GM21528 (cell line): Measurements from ENCODE around the gene PIK3C3.
"Not testable (repeated sequence)": the region's sequence is repeated elsewhere in the genome, so short reads cannot be mapped to it uniquely, and the experiment has no call there.

Experiments
- ATAC-seq: cut with Tn5 transposase; IDR thresholded peaks from one replicate; pipeline ENCODE4 v1.9.1; 2021; ENCODE audit warnings: mild to moderate bottlenecking, moderate library complexity; ENCODE audit not compliant: unreplicated experiment, low FRiP score

PIK3C3 gene

DNA sequence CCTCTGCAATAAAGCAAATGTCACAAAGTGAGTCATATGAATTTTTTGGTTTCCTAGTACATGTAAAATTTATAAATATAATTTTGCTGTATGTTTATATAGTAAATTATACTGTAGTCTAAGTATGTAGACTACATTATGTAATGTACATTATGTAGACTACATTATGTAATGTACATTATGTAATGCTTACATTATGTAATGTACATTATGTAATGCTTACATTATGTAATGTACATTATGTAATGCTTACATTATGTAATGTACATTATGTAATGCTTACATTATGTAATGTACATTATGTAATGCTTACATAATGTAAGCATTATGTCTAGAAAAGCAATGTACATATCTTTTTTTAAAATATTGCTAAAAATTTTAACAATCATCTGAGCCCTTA, 54.4 kb downstream of the PIK3C3 start:
- not testable (repeated sequence) for ATAC-seq

DNA sequence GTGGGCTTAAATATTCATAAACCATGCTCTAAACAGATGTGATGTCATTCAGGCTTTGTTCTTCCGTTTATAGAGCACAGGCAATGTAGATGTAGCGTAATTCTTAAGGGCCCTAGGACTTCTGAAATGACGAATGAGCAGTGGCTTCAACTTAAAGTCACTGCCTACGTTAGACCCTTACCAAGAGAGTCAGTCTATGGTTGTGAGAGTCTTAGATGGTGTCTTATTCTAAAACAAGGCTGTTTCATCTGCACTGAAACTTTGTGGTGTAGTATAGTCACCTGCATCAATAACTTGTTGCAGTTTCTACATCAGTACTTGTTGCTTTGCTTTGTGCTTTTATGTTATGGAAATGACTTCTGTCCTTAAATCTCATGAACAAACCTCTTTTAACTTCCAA, 56.0 kb downstream of the PIK3C3 start:
- peak; percentile 100 for ATAC-seq

DNA sequence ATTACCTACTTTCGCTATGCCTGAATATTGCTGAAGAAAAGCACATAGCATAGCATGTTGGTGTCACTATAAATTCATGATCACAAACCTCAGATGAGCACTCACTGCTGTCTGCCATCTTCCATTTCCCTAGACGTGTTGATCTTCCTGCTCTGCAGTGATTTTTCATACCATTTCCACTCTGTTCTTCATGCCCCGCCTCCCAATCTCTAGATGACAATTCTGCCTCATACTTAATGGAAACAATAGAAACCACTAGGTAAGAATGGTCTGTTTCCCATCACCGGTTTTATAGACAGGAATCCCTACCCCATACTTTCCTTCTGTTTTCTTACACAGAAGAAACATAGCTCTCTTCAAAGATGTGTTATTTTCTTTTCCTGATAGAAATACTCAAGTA, 63.8 kb downstream of the PIK3C3 start:
- ATAC-seq = no peak

DNA sequence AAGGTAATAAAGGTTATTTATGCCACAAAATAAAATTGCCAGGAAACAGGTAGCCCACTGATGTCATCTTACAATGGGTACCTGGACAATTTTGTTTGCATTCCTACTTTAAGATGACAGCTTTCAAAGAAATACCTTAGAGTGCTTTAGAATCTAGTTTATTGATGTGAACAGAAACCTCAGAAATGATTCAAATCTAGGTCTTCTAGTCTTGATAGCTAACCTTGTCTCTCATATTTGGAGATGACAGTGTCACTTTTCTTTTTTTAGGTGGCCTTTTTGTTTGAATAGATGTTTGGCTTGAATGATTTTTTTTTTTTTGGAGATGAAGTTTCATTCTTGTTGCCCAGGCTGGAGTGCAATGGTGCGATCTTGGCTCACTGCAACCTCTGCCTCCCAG, 69.1 kb downstream of the PIK3C3 start:
- no peak for ATAC-seq

DNA sequence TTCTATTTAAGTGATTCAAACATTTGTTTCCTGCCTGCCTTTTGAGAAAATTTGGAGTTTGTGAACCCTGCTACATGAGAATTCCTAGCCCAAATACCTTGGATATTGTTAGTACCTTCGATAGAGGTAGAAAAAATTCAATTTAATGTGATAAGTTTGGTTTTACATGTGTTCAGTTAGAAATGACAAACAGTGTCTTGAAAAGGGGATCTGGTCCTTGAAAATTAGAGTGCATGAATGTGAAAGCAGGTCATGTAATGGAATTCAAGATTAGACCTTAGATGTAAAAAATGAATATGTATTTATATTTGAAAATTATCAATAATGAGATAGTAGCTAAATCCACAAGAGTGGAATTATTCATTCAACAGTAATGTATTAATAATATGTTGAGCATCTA, 70.5 kb downstream of the PIK3C3 start:
- peak; percentile 28 for ATAC-seq

DNA sequence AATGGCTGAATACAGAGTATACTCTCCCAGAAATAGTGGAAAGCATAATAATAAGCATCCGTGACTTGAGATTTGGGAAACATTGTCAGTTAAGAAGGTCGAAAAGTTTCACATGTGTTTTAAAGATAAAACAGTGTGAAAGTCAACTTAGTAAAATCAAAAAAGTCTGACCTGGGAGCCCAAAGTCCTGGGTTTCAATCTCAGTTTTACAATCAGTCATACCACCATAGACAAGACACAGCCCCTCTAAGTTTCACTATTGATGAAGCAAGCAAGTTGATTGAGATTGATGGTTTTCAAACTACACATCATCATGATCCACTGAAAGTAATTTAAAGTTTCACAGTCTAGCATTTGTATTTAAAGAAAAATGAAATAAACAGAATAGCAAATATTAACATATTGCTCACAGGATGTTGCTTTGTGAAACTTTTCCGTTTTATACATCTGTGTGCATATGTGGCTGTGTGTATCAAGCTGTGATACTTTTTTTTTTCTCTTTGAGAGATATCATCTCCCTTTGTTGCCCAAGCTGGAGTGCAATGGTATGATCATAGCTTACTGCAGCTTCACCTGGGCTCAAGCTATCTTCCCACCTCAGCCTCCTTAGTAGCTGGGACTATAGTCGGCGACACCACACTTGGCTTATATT, 71.1 kb downstream of the PIK3C3 start:
- ATAC-seq = peak; percentile 97

DNA sequence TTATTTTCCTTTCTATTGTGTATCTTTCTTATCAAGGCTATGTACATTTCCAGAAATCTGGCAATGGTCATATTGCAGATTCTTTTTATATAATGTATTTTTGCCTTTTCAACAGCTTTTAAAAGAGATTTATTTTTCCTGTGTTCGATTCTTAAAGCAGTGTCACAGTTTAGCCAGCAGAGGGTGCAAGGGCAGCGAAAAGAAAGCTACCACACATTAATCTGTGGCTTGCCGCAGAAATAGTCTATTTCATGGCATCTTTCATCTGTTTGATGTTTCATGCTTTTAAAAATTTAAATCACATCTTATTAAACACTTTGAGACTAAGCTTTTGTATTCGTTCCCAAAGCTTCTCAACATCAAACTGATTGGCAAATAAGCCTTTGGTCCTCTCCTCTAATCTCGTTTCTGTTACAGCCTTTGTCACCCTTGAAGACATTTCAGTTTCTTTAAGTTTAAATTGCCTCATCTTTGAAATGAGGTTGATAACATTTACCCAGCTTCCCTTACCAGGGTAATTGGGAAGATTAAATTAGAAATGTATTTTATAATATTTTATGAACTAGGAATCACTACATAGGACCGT, 73.3 kb downstream of the PIK3C3 start:
- no peak for ATAC-seq

DNA sequence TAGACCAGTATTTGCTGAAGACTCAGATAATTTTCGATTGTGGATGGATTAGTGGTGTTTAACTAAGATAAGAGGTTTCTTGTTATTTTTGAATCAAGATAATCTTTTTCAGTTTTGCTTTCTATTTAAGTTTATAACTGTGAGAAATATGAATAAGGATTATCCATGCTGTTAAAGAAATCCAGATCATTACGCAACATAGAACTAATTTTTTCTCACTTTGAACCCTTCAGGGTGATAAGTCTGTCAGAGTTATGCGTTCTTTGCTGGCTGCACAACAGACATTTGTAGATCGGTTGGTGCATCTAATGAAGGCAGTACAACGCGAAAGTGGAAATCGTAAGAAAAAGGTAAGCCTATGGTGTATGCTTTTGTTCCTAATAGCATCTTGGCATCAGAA, 74.1 kb downstream of the PIK3C3 start:
- ATAC-seq = no peak

DNA sequence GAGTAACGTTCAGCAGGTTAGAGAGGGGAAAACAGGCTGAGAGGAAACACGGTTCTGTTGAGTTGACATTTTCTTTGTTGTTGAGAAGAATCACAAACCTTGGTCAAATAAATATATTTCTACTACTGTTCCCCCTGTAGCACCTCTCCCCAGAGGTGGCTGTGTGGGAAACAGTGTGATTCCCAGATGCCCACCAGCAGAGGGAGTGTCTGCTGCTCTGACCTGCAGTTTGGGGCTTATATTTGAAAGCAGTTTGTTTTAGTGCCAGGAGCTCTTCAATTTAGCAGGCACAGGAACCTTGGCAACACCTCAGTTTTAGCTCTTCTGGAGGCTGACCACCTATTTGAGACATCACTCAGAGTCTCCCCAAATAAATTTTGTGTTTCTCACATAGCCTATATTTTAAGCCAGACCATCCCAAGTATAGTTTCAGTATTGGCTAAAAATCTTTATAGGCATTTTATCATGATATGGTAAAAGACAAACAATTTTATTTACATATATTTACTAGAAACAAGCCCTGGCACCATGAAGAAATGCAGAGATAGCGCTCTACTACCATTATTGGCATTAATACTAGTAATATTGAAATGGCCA, 75.7 kb downstream of the PIK3C3 start:
- no peak for ATAC-seq

DNA sequence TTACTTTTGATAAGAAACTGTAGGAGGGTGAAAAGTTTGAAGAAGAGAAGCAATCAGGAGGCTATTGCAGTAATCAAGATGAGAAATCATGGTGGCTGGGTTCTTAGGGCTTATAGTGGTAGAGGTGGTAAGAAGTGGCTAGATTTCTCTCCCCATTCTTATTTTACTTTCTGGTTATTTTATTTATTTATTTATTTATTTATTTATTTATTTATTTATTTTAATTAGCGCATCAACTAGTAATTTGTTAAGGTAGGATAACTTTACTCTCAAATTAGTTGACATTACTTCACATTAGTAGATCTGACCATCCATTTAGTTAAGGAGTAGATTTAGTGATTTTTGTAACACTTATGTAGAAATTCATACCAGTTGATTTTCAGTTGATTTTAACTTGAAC, 77.4 kb downstream of the PIK3C3 start:
- no peak for ATAC-seq

DNA sequence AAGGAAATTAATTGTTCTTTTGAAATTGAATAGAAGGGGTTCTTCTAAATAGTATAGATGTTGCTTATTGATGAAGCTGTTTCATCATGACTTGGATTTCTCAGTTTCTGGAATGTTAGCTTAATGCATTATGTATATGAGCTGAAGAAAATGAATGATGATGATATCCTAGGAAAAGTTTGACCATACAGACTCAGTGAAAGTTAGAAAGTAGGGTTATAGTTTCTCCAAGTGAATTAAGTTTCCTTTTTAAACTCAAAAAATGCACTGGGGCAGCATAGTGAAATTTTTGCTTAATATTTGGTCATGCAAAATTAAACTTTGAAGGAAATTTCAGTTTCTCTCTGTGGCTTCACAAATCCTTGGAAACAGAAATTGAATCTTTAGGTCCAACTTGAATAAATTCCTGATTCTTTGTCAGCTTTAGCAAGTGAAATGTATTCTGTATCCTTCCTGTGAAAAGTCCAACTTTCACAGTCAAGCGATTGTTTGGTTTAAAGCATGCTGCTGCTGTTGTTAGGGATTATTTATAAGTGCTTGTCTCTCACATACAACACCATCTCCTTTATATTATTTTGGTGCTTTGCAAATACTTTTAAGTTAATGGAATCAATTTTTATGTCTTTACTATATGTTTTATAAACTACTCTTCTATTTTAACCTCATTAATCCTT, 78.2 kb downstream of the PIK3C3 start:
- no peak for ATAC-seq

DNA sequence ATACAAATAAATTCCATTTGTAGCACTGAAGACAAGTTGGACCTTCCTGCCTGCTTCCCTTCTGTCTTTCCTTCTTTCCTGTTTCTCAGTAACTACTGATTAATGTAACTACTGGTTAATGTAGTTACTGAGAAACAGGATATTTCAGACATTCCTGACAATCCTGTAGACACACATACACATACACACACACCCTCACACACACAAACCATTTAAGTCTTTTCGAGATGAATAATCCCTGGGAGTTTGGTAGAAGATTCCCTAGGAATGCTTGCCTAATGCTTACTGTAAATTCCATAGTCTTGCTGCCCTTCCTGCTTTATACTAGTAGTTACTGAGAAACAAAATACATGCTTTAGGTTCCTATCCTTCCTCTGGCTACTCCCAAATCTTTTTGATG, 83.9 kb downstream of the PIK3C3 start:
- ATAC-seq = no peak

DNA sequence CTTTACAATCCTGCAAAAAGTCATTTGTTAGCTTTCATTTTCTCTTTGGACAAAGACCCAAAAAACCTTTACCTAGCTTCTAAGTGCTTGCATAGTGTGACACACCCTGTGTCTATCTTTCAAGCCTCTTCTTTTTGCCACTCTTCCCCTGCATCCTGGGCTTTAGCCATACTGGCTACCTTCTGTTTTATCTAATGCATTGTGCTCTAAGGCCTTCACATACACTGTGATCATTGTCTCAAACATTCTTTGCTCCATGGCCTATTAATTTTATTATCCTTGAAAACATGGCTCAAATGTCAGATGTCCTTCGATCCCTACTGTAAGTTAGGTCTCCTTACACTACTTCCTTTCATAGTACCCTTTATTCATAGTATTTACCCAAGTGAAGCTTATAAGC, 84.4 kb downstream of the PIK3C3 start:
- no peak for ATAC-seq

DNA sequence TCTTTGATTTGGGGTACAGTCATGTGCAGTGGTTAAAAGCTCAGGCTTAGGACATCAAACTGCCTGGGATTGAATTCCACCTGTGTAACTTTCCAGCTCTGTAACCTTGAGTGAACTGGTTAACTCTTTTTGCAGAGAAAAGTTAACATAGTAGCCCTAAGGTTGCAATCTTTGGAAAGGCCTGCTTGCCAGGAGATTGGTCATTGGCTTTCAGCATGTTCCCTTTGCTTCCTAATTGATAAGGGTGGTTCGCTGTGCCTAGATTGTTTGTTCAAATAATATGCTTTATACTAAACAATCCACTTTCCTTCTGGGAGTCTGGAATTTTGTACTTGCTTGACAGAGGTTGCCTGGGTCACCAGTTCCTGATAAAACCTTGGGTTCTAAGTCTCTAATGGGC, 86.8 kb downstream of the PIK3C3 start:
- no peak for ATAC-seq

DNA sequence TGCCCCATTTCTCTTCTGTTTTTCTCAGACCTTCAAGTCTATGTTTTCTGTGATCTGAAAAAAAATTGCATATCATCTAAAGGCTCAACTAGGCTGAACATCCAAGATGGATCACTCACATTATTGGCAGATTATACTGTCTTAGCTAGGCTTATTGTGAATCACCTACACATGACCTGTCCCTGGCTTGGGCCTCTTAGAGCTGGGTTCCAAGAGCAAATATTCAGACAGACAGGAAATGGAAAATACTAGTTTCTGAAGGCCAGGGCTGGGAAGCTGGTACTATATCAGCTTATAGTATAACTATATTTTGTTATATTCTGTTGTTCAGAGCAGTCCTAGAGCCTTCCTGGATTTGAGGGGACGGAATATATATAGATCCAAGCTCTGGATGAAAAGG, 90.3 kb downstream of the PIK3C3 start:
- ATAC-seq = no peak

DNA sequence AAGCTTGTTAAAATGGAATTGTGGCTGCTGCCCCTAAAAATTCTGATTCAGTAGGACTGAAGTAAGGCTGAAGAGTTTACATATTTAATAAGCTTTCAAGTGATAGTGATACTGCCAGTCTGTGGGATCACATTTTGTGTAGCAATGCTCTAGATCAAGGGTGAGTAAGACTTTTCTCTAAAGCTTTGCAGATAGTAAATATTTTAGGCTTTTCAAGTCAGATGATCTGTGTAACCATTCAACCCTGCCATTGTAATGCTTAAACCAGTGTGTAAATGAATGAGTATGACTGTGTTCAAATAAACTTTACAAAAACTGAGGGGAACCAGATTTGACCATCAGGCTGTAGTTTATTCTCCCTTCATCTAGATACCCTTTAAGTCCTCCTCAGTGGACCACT, 92.7 kb downstream of the PIK3C3 start:
- ATAC-seq = no peak

DNA sequence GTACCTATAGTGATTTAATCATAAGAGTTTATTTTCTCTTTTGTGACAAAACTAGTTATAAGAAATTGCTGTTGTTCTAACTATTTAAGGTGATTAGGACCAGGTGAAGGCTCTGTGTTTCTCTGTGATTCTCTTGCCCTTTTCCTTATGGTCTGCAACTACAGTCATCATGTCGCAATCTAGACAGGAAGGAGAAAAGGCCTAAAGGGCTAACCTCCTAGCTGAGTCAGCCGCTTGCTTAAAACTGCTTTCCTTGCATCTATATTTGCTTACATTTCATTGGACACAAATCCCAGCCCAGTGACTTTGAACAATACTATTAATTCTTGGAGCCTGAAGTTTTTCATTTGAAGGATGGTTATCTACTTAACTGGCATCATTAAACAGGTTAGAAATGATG, 93.1 kb downstream of the PIK3C3 start:
- no peak for ATAC-seq

DNA sequence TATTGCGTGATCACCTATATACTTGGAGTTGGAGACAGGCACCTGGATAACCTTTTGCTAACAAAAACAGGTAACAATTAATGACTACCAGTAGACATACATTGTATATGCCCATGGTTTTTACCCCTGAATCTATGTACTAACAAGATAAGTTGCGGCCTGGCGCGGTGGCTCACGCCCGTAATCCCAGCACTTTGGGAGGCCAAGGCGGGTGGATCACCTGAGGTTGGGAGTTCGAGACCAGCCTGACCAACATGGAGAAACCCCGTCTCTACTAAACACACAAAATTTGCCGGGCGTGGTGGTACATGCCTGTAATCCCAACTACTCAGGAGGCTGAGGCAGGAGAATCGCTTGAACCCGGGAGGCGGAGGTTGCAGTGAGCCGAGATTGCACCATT, 94.5 kb downstream of the PIK3C3 start:
- ATAC-seq = not testable (repeated sequence)

DNA sequence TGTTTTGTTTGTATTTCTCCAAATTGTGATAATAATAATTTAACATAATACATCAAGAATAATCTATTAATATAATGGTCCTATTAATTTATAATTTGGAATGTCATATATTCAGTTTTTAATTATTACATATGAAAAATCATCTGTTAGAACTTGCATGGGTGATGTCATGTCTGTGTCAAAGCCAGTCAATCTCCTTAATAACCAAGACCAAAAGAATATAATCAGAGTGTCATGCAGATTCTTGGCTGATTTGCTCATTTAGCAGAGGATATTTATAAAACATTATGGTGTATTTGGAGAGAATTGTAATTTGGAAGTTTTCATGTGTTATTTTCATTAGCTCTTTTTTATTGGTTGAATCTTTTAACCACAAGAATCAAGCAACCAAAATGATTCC, 96.4 kb downstream of the PIK3C3 start:
- no peak for ATAC-seq

DNA sequence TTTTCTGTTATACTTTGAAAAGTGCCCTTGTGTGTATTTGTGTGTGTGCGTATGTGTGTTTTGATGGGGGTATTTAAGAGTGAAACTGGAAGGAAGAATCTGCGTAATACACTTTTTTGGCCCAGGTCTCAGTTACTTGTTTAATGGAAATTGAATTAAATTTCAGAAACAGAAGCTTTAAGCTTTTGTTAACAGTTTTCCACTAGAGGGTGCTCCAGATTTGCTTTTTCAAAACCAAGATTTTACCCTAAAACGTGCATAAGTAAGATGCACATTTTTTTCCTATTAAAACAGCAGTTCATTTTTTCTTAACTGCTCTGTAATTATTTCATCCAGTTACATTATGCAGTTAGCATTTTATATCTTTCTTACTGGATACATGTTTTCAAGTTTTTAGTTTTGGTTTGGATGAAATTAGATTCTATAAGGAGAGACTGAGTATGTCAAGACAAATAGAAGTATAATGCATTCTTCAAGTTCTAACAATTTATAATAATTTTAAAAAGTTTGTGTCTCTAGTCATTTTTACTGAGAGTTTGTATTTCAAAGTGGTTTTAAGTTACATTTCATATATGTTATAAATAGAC, 97.2 kb downstream of the PIK3C3 start:
- ATAC-seq = no peak

DNA sequence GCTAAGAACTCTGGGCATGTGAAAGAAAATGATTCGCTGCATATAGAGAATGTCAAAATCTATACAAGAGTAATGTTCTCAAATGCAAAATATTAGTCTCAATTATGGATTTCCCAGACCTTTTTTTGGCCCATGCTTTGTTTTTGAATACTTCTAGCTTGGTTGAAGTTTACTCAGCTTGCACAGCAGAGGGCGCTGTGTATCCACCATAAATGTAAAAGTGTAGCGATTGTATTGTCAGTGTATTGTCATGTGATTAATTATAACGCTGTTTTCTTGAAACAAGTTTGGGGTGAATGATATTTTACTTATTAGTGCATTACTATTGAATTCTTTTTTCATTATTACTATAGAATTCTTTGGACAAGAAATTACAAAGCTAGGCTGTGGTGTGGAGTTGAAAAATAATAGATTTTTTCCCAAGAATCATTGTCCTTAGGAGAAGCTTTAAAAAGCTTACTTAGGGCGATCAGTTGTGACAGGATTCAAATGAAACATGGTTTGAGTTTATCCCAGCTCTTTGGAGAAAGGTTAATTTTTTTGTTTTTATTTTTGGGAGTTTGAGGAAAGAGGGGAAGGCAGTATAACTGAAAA, 98.3 kb downstream of the PIK3C3 start:
- peak; percentile 92 for ATAC-seq
